ENCODE measurements around the gene SUPT7L. TPM values are rescaled to one million over a fixed set of nuclear protein-coding genes. Genes with fewer than 3 reads are reported as not detected.

SUPT7L gene
- total RNA-seq, 1 experiment from 2014 or later, result 25.2 TPM

DNA sequence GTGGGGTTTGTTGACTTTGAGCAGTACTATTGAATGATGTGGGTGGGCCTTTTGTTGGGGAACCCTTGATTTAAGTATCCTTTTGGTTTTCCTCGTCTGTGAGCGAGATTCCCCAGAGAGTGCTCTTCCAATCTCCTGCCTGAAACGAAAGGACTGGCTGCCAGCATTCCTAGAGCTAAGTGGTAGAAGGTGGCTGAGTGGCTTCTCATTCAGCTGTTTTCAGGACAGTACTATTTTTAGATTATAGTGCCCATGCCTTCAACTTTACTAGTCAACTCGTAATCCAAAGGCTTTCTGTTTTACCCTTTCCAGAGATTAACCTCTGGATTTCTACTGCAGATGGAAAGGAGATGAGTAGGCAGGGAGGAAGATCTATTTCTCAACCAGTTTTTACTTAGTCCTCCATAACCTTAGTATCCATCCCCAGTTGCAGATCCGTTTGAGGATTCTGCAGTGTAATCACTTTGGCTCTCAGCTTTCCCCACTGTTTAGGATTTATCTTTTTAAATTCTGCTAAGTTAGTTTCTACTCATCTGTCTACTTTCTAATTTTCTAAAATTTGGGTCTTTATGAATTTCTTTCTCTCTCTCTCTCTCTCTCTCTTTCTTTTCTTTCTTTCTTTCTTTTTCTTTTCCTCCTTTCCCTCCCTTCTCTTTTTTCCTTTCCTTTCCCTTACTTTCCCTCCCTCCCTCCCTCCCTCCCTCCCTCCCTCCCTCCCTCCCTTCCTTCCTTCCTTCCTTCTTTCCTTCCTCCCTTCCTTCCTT, 9.5 kb upstream of the SUPT7L start:
- Histone ChIP-seq H4K20me1 (ENCODE audit: insufficient read depth) (no peaks in the 10 kb centered on the region; the same call in 1 of the 2 replicates), H2AFZ (ENCODE audit: low read depth, low read length, poor library complexity, severe bottlenecking) (no peak overlapping the region), H3K4me2 (ENCODE audit: low read length) (no peak overlapping the region), H3K9me2 (ENCODE audit: insufficient read depth) (no peaks in the 10 kb centered on the region), H3K36me3 (ENCODE audit: control insufficient read depth in 1 of 2, insufficient read depth in 2 of 2, low read length in 2 of 2) (peaks cover 33 to 35% of the 10 kb centered on the region in 2 experiments; a peak in 3 of 4 replicates), H3K4me3 (replicated peaks in 1 of 2; ENCODE audit: low read depth in 1 of 2, low read length in 2 of 2) (no peak overlapping the region), H3K9me3 (ENCODE audit: control insufficient read depth in 1 of 2, insufficient read depth in 1 of 2, low read depth in 1 of 2, low read length in 2 of 2) (no peaks in the 10 kb centered on the region), H3K9ac (ENCODE audit: low read length) (no peak overlapping the region), H3K79me2 (ENCODE audit: insufficient read depth, low read length) (no peaks in the 10 kb centered on the region), H3K27me3 (ENCODE audit: insufficient read depth, low read length) (no peaks in the 10 kb centered on the region), H3K4me1 (ENCODE audit: control insufficient read depth in 1 of 2, insufficient read depth in 2 of 2, low read length in 2 of 2) (no peaks in the 10 kb centered on the region), H3K27ac (ENCODE audit: low read depth, low read length) (no peak overlapping the region)
- RAD21 ChIA-PET (ENCODE audit: low non-redundant PET in 1 of 2, low total read pairs in 2 of 2, uncharacterized antibody in 2 of 2, unreplicated experiment in 2 of 2), result no interaction called here
- BruUV-seq (replicated peaks), result no TSS peak
- POLR2A ChIA-PET, result no interaction called here
- CTCF ChIA-PET, result interaction anchor here (3.4 kb wide), 1 partner anchor 10 kb away, joined by 18 read pairs; no protein-coding TSS in a partner anchor
- TF ChIP-seq, protein P1, sequence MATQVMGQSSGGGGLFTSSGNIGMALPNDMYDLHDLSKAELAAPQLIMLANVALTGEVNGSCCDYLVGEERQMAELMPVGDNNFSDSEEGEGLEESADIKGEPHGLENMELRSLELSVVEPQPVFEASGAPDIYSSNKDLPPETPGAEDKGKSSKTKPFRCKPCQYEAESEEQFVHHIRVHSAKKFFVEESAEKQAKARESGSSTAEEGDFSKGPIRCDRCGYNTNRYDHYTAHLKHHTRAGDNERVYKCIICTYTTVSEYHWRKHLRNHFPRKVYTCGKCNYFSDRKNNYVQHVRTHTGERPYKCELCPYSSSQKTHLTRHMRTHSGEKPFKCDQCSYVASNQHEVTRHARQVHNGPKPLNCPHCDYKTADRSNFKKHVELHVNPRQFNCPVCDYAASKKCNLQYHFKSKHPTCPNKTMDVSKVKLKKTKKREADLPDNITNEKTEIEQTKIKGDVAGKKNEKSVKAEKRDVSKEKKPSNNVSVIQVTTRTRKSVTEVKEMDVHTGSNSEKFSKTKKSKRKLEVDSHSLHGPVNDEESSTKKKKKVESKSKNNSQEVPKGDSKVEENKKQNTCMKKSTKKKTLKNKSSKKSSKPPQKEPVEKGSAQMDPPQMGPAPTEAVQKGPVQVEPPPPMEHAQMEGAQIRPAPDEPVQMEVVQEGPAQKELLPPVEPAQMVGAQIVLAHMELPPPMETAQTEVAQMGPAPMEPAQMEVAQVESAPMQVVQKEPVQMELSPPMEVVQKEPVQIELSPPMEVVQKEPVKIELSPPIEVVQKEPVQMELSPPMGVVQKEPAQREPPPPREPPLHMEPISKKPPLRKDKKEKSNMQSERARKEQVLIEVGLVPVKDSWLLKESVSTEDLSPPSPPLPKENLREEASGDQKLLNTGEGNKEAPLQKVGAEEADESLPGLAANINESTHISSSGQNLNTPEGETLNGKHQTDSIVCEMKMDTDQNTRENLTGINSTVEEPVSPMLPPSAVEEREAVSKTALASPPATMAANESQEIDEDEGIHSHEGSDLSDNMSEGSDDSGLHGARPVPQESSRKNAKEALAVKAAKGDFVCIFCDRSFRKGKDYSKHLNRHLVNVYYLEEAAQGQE (IDR thresholded peaks at IDR 0.05; ENCODE audit: low read depth), result no peak
- TF ChIP-seq ZNF274 (IDR thresholded peaks at IDR 0.05; ENCODE audit: low read depth, low read length), result no peak
- no peak for TF ChIP-seq EZH2phosphoT487 (IDR thresholded peaks at IDR 0.05; ENCODE audit: borderline replicate concordance)
- TF ChIP-seq CBX3 (IDR thresholded peaks at IDR 0.05; ENCODE audit: low read depth), result no peak
- TF ChIP-seq TCF7L2 (IDR thresholded peaks at IDR 0.05; ENCODE audit: borderline replicate concordance, extremely low read depth, insufficient read depth, insufficient read length), result no peak
- TF ChIP-seq CEBPB (IDR thresholded peaks at IDR 0.05; ENCODE audit: low read depth), result no peak
- no peak for TF ChIP-seq POLR2A (IDR thresholded peaks at IDR 0.05; ENCODE audit: borderline replicate concordance, extremely low read depth, insufficient read depth, insufficient read length)
- TF ChIP-seq EGR1 (IDR thresholded peaks at IDR 0.05; ENCODE audit: low read depth), result no peak
- TF ChIP-seq YY1 (IDR thresholded peaks at IDR 0.05; ENCODE audit: extremely low read depth, insufficient replicate concordance, low read depth, low read length), result no peak
- TF ChIP-seq ELF1 (IDR thresholded peaks at IDR 0.05; ENCODE audit: borderline replicate concordance, low read depth), result no peak
- TF ChIP-seq FOSL1 (IDR thresholded peaks at IDR 0.05; ENCODE audit: low read depth), result no peak
- no peak for TF ChIP-seq SP1 (IDR thresholded peaks at IDR 0.05; ENCODE audit: low read depth)
- TF ChIP-seq ZFX (IDR thresholded peaks at IDR 0.05), result no peak
- TF ChIP-seq RAD21 (IDR thresholded peaks at IDR 0.05; ENCODE audit: low read depth), result no peak
- TF ChIP-seq ZBTB33 (IDR thresholded peaks at IDR 0.05; ENCODE audit: extremely low read depth, insufficient replicate concordance, low read length), result no peak
- TF ChIP-seq, protein P2, sequence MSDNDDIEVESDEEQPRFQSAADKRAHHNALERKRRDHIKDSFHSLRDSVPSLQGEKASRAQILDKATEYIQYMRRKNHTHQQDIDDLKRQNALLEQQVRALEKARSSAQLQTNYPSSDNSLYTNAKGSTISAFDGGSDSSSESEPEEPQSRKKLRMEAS (IDR thresholded peaks at IDR 0.05), result no peak
- no peak for TF ChIP-seq SRF (IDR thresholded peaks at IDR 0.05; ENCODE audit: low read depth)
- no peak for TF ChIP-seq ATF3 (IDR thresholded peaks at IDR 0.05)
- TF ChIP-seq JUND (IDR thresholded peaks at IDR 0.05), result no peak
- TF ChIP-seq EZH2 (IDR thresholded peaks at IDR 0.05), result no peak
- no peak for DNase-seq (ENCODE audit: low read depth, low spot score)
- ATAC-seq, result no peak
- intact Hi-C loops (cut with micrococcal nuclease), result no loop called here

All from HCT116 (cell line).